Astrocyte of the cerebellum (primary cell): ENCODE data around the gene FAR1.

Experiments used
- DNase-seq: peaks from one replicate; pipeline ENCODE4 v3.0.0-alpha.2; 2011; ENCODE audit warnings: low read depth
- H3K4me3 ChIP-seq: 2 replicates; pipeline ENCODE4 v1.5.1; 2011; ENCODE audit warnings: mild to moderate bottlenecking, low read depth, low read length, moderate library complexity
- in situ Hi-C: cut with HindIII; loops from 2 replicates; pipeline ENCODE4 v1.10.0; 2017; ENCODE audit warnings: low sequenced_read_pairs
- TF ChIP-seq, protein P1 (sequence below): IDR thresholded peaks from 2 replicates; pipeline ENCODE4 v1.5.1; 2012; ENCODE audit warnings: low read length, low read depth, moderate library complexity, mild to moderate bottlenecking; ENCODE audit errors: missing control alignments

FAR1 gene

DNA sequence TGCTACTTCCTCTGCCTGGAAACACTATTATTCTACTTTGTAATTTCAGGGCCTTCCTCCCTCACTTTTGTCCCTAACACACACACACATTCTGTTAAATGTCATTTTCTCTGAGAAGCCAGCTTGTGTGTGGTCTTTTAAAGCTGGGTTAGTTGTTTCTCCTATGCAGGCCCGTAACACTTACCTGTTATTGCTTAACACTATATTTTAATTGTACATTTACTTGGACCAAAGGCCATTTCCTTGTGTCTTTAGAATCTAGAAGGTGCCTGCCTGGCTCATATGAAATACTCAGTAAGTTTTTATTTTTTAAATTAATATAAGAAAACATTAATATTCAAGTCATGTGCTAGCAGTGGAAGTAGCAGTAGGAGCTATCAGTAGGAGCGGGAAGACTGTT lies 30.6 kb downstream of the FAR1 start:
- DNase-seq, result no peak
- TF ChIP-seq, protein P1, sequence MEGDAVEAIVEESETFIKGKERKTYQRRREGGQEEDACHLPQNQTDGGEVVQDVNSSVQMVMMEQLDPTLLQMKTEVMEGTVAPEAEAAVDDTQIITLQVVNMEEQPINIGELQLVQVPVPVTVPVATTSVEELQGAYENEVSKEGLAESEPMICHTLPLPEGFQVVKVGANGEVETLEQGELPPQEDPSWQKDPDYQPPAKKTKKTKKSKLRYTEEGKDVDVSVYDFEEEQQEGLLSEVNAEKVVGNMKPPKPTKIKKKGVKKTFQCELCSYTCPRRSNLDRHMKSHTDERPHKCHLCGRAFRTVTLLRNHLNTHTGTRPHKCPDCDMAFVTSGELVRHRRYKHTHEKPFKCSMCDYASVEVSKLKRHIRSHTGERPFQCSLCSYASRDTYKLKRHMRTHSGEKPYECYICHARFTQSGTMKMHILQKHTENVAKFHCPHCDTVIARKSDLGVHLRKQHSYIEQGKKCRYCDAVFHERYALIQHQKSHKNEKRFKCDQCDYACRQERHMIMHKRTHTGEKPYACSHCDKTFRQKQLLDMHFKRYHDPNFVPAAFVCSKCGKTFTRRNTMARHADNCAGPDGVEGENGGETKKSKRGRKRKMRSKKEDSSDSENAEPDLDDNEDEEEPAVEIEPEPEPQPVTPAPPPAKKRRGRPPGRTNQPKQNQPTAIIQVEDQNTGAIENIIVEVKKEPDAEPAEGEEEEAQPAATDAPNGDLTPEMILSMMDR, result no peak
- H3K4me3 ChIP-seq, result no peak overlapping the region
- in situ Hi-C loops, result no loop called here

DNA sequence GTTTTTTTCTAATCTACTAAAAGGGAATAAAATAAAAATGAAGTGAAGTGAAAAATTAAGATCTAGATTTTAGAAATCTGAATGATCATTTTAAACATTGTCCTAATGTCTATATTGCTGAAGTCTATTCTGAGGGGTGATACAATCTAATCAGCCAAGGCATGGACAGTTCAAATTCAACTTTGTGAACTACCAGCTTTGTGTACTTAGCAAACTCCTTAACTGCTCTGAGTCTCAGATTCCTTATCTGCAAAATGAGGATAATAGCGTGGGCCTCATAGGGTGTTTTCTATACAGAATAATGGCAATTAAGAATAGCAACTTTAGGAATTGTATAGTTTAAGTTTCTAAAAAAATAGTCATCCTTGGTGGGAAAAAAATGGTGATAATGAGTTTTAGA lies 31.4 kb downstream of the FAR1 start:
- no peak overlapping the region for H3K4me3 ChIP-seq
- TF ChIP-seq, protein P1, result no peak
- in situ Hi-C loops, result no loop called here
- DNase-seq, result no peak

DNA sequence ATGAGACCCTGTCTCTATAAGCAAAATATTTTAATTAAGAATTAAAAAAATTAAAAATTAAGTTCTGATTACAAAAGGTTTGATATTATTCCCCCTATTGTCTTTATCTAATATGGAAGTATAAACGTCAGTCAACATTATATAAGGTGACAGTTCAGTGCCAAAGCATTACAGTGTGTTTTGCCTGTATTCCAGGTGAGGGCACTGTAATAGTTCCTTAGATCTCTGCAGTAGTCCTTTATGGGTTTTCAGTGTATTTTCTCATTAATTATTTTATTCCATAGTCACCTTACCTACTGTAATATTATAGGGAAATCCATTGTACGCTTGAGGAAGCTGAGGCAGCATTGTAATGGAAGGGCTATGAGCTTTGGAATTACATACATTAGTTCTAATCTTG lies 33.0 kb downstream of the FAR1 start:
- in situ Hi-C loops, result no loop called here
- no peak for DNase-seq
- TF ChIP-seq, protein P1, result no peak
- no peak overlapping the region for H3K4me3 ChIP-seq

DNA sequence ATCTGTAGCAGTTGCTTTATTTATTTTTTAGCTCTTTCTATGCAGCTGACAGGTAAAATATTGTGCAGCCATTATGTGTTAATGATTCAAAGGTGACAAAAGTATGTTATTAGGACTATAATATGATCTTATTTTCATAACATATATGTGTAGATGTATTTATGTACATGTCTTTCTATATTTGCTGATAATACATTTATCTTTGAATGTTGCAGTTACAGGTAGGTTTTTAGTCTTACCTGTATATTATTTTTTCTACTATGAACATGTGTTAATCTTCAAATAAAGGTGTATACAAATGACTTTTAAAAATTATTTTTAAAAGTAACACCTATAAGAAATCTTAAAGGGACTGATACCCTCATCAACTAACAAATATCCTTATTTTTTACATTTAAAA lies 33.6 kb downstream of the FAR1 start:
- TF ChIP-seq, protein P1, result no peak
- no peak for DNase-seq
- in situ Hi-C loops, result no loop called here
- H3K4me3 ChIP-seq, result no peak overlapping the region

DNA sequence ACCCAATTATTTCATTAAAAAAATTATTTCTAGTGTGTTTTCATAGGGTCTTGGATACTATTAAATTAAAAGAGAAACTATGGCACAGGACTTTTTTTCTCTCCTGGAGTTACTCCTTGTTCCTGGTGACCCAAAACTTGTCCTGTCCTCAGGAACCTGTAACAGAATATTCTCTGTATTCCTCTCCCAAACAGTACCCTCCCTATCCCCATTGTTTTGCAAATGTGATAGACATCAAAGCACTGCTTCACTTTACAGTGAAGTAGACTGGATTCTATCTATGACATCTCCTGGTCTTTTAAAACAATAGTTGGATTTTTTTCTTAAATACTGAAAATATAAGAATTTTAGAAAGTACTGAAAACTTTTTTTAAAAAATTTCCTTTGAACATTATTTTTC lies 37.2 kb downstream of the FAR1 start:
- no peak overlapping the region for H3K4me3 ChIP-seq
- TF ChIP-seq, protein P1, result no peak
- in situ Hi-C loops, result no loop called here
- no peak for DNase-seq

DNA sequence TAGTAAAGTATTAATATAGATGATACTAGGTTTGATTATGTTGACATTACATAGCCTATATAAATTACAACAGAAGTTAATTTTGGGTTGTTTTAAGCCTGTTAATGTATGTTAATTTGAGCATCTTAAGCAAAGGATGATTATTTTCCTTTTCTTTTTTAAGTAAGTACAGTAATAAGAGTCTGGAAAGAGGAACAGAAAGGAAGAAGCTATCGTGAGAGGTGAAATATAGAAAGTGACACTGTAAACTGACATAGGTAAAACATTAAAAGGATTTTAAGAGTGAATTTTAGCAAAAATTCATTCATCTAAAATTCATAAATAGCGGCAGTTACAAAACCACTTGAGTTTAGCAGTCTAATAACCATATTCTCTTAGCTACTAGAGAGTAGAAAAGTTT lies 45.5 kb downstream of the FAR1 start:
- H3K4me3 ChIP-seq, result no peak overlapping the region
- no peak for DNase-seq
- in situ Hi-C loops, result no loop called here
- TF ChIP-seq, protein P1, result no peak

DNA sequence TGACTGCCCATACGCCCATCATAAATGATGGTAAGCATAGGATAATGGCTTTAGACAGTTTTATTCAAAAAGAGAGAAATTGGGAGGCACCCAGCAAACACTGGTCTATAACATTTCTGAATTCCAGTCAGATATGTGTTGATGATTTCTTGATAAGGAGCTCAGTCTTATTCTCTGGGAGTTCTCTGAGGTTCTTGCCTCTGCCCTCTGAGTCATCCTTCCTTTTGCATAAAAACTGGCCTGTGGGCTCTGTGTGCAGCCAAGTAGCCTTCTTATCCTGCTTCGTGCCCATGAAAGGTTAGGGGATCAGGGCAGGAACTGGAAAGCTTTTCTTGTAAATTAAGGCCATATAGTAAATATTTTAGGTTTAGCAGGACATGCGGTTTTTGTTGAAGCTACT lies 48.9 kb downstream of the FAR1 start:
- DNase-seq, result peak; percentile 29
- in situ Hi-C loops, result no loop called here
- no peak overlapping the region for H3K4me3 ChIP-seq
- TF ChIP-seq, protein P1, result no peak
